Measurements from ENCODE around the gene DLK1. TPM values are rescaled to one million over a fixed set of nuclear protein-coding genes. Genes with fewer than 3 reads are reported as not detected.

DLK1 gene
- total RNA-seq, 4 donors from 2014 or later = not detected

DNA sequence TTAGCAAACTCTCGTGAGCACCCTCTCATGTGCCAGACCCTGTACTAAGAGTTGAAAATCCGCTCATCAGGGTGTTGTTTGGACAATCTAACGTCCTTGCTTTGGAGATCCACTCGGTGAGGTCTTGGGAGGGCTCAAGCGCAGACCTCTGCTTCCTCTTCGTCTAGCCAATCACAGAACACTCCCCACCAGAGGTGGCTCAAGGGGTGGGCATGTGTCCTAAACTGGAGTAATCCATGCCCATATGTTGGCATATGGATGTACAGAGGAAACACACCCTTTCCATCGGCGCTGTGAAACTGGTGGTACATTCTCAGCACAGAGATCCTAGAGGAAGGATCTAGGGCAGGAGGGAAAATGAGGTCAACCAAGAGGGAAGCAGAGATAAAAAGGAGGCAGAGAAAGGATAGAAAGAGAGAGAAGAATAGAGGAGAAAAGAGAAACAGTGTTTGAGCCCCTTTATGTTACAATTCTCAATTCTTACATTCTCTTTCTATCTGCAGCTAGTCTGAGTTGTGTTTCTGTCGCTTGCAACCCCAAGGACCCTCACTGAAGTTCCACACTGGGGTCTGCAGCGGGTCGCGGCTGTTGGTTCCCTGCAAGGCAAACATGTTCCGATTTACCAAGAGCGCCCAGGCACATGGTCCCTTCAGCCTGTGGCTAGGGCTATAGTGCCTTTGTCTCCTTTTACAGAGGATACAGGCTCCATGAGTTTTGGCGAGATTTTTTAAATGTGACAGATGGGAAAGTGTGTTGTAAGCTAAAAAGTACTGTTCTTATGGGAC lies 40.5 kb downstream of the DLK1 start:
- no peak overlapping the region for H3K4me3 ChIP-seq (ENCODE audit: low read depth, poor library complexity, severe bottlenecking)
- peak in 1 of 2 donors; percentile 74 for DNase-seq (ENCODE audit: low spot score in 2 of 2)
- WGBS, 2 donors = 81 to 85% methylated on average over 15 of the region's 15 CpGs
- TF ChIP-seq, protein P1, sequence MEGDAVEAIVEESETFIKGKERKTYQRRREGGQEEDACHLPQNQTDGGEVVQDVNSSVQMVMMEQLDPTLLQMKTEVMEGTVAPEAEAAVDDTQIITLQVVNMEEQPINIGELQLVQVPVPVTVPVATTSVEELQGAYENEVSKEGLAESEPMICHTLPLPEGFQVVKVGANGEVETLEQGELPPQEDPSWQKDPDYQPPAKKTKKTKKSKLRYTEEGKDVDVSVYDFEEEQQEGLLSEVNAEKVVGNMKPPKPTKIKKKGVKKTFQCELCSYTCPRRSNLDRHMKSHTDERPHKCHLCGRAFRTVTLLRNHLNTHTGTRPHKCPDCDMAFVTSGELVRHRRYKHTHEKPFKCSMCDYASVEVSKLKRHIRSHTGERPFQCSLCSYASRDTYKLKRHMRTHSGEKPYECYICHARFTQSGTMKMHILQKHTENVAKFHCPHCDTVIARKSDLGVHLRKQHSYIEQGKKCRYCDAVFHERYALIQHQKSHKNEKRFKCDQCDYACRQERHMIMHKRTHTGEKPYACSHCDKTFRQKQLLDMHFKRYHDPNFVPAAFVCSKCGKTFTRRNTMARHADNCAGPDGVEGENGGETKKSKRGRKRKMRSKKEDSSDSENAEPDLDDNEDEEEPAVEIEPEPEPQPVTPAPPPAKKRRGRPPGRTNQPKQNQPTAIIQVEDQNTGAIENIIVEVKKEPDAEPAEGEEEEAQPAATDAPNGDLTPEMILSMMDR (IDR thresholded peaks at IDR 0.05) = no peak
- TF ChIP-seq POLR2A (IDR thresholded peaks at IDR 0.05) = no peak
- intact Hi-C loops (cut with DNase I; ENCODE audit: low total_unique reads) = no loop called here

DNA sequence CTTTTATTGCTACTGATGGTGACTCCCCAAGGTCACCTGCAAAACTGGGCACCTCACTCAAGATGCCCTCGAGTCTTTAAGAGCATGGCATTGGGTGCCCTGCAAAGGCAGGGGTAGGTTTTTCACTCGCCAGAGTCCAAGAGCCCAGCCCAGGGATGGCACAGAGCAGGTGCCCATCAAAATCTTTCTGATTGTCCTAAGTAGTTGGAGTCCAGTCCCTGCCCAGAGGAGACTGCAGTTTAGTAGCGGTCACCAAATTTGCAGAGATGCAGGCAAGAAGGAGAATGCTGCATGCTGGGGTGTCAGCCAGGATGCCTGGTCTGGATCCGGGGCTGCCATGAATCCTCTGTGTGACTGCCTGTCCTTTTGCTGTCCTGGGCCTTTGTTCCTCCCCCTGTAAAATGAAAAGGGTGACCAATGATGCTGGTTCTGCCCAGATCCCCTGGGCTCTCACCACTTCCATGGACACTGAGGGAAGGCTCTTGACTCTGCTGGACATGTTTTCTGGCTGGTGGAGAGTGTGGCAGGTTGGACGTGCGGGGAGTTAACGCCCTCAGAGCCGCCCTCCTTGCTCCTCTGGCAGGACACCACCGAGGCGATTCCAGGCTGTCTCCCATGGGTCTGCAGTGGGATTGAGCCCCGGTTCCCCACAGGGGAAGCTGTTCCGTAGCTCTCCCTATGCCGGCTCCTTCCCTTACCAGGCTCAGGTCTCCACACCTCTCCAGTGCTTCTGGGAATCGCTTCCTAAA lies 41.3 kb downstream of the DLK1 start:
- peak in 1 of 2 donors; percentile 81 for DNase-seq (ENCODE audit: low spot score in 2 of 2)
- 77 to 79% methylated on average over 14 of the region's 14 CpGs for WGBS, 2 donors
- no peak overlapping the region for H3K4me3 ChIP-seq (ENCODE audit: low read depth, poor library complexity, severe bottlenecking)
- intact Hi-C loops (cut with DNase I; ENCODE audit: low total_unique reads) = no loop called here
- TF ChIP-seq POLR2A (IDR thresholded peaks at IDR 0.05) = no peak
- TF ChIP-seq, protein P1 (IDR thresholded peaks at IDR 0.05) = no peak

DNA sequence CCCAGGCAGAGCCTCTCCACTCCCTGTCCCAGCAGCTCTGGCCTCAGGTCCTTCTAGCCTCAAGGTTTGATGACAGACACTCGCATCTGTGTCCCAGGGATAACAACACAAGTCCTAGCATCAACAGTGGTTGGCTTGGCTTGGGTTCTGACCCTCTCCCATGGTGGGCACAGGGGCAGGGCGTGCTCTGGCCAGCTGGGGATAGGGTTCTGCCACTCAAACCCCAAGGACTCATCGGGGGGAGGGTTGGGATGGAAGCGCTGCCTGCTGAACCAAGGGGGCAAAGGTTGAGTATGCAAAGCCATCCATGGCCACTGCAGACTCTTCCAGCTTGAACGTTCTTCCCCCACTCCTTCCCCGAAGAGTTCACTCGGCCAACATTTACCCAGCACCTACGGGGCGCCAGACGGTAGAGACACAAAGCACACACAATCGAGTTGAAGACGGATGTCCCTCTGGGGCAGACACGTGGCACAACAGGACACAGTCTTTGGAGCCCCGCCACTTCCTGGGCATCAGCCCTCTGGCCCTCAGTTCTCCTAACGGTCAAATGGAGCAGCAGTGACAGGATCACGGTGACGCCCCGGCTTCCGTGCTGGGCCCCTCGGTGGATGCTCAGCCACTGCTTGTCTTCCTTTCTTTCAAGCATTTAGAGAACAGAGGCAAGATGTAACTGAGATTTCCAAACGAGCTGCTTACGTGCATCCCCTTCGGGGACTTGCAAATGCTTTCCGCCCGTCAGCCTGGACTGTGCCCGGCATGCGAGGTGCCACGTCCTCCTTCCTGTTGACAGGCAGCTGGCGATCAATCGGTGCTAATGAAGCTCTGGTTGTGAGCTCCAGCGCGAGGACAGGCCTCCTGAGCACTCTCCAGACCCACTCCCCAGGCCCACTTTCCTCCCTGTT lies 42.6 kb downstream of the DLK1 start:
- peak in 1 of 2 donors; percentile 71 for DNase-seq (ENCODE audit: low spot score in 2 of 2)

DNA sequence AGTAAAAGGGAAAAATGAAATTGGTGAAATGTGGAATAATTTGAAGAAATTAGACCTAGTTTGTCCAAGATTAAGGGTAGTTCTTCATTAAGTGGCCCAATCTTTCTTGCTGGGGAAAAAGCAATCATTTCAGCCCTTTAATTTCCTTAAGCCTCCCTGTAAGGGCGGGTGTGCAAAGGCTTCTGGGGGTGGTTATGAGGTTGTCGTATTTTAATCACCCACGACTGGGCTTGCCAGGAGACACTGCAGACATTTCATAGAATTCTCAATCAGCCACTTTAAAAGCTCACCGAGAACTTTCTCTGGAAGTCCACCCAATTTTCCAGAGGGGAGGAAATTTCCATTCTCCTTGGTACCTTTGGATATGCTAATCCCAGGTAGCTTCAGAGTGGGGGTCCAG lies 43.4 kb downstream of the DLK1 start:
- no peak for DNase-seq (ENCODE audit: low spot score in 2 of 2)
- no peak overlapping the region for H3K4me3 ChIP-seq (ENCODE audit: low read depth, poor library complexity, severe bottlenecking)
- TF ChIP-seq, protein P1 (IDR thresholded peaks at IDR 0.05) = no peak
- no peak for TF ChIP-seq POLR2A (IDR thresholded peaks at IDR 0.05)
- intact Hi-C loops (cut with DNase I; ENCODE audit: low total_unique reads) = no loop called here
- WGBS, 2 donors = 73 to 75% methylated on average over 4 of the region's 4 CpGs

More for the DNA sequence above, 42.6 kb downstream of the DLK1 start:
- H3K4me3 ChIP-seq (ENCODE audit: low read depth, poor library complexity, severe bottlenecking) = no peak overlapping the region
- 79 to 85% methylated on average over 32 of the region's 32 CpGs for WGBS, 2 donors
- TF ChIP-seq POLR2A (IDR thresholded peaks at IDR 0.05) = no peak
- TF ChIP-seq, protein P1 (IDR thresholded peaks at IDR 0.05) = no peak
- intact Hi-C loops (cut with DNase I; ENCODE audit: low total_unique reads) = no loop called here

DNA sequence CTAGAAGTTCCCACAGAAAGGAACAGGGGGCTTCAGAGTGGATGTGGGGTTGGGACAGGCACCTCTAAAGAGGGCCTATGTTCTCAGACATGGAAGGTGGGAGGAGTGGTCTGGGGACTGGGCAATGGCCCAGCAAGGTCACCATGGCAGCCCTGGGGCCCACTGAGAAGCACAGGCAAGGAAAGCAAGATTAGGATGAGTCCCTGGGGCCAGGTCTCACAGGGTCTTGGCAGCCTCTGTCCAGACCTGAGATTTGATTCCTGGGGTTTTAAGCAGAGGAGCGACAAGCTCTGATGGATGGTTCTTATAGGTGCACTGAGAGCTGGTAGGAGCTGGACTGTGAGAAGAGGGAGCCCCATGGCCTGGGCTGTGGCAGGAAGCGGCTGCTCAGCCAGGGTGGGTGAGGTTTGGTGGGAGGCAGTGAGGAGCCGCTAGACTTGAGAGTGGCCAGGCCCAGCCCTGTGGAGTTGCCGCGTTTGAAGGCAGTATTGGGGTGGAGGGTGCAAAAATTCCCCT lies 44.0 kb downstream of the DLK1 start:
- TF ChIP-seq, protein P1 (IDR thresholded peaks at IDR 0.05) = no peak
- TF ChIP-seq POLR2A (IDR thresholded peaks at IDR 0.05) = no peak
- no peak overlapping the region for H3K4me3 ChIP-seq (ENCODE audit: low read depth, poor library complexity, severe bottlenecking)
- peak in 1 of 2 donors; percentile 70 for DNase-seq (ENCODE audit: low spot score in 2 of 2)
- intact Hi-C loops (cut with DNase I; ENCODE audit: low total_unique reads) = no loop called here
- WGBS, 2 donors = 87 to 97% methylated on average over 5 of the region's 5 CpGs

Measured in lower leg skin (tissue), 4 donors.